GM18502 (cell line): ENCODE data around the gene PELI2.

Experiments
- ATAC-seq: cut with Tn5 transposase; IDR thresholded peaks from one replicate; pipeline ENCODE4 v1.9.1; 2021; ENCODE audit warnings: mild to moderate bottlenecking; ENCODE audit not compliant: unreplicated experiment, poor library complexity

Gene PELI2

GRCh38 chr14:56331592-56332216 is 213.5 kb downstream of the PELI2 start:
- ATAC-seq = no peak

GRCh38 chr14:56333359-56334292 is 215.4 kb downstream of the PELI2 start:
- ATAC-seq = no peak

- ATAC-seq = no peak
Observed at GRCh38 chr14:56334458-56334857, 216.2 kb downstream of the PELI2 start.

- ATAC-seq = no peak
Observed at GRCh38 chr14:56338674-56339073, 220.5 kb downstream of the PELI2 start.

GRCh38 chr14:56339855-56340701 is 221.9 kb downstream of the PELI2 start:
- peak; percentile 76 for ATAC-seq

- no peak for ATAC-seq
Observed at GRCh38 chr14:56340932-56341331, 222.7 kb downstream of the PELI2 start.

GRCh38 chr14:56341766-56342493 is 223.7 kb downstream of the PELI2 start:
- ATAC-seq = peak; percentile 39

- peak; percentile 64 for ATAC-seq
Observed at GRCh38 chr14:56342494-56342942, 224.3 kb downstream of the PELI2 start.

GRCh38 chr14:56349960-56350359 is 231.7 kb downstream of the PELI2 start:
- no peak for ATAC-seq
